HepG2 (cell line): ENCODE measurements around the gene VWA2. TPM values are rescaled to one million over a fixed set of nuclear protein-coding genes. Genes with fewer than 3 reads are reported as not detected.

Source experiments
- ATAC-seq: fragments of 200-7000 bp; cut with Tn5 transposase; 3 replicates; pipeline ENCODE4 v1.9.1; 2020; ENCODE audit warnings: mild to moderate bottlenecking, moderate library complexity
- BruUV-seq: library from RNA; stranded (reverse); fragments of 400-500 nt; replicated peaks from 2 replicates; lab custom pipeline; 2021; lab: Mats Ljungman, UMichigan
- CTCF ChIA-PET: fragments of 300-600 bp; formaldehyde crosslinking; extraction: SDS; loops from one replicate; lab custom pipeline; 2021; ENCODE audit warnings: low total read pairs, inconsistent platforms, low intra/inter-chr PET ratio; lab: Yijun Ruan, JAX
- POLR2A ChIA-PET: fragments of 350-600 bp; sonication (Branson Sonifier 250); formaldehyde crosslinking; loops from one replicate; lab custom pipeline; 2020; ENCODE audit warnings: antibody characterized with exemption, inconsistent platforms; lab: Yijun Ruan, JAX
- DNase-seq: peaks from one replicate; pipeline ENCODE4 v3.0.0-alpha.2; 2015; ENCODE audit warnings: low spot score
- FAIRE-seq: peaks from 3 replicates; lab custom pipeline; 2011; peaks lifted over from hg19 to GRCh38; lab: Jason Lieb, UNC
- H2AFZ ChIP-seq: one replicate; pipeline ENCODE4 v1.6.1; 2011; ENCODE audit warnings: low read length, inconsistent platforms
- H3K27ac ChIP-seq: fragments of 300-600 bp; 3 replicates; pipeline ENCODE4 v1.8.0; 2011; ENCODE audit warnings: mixed run types, mild to moderate bottlenecking, mixed read lengths, low read length, inconsistent platforms; ENCODE audit not compliant: insufficient read depth; ENCODE audit errors: extremely low read length
- H3K27me3 ChIP-seq, 2 experiments: fragments of 200-600 bp in 1 of 2; 2 replicates in 1 of 2; 3 replicates in 1 of 2; pipeline versions ENCODE4 v1.6.0 to v1.8.0; 2011; ENCODE audit warnings: low read length in 2 of 2, mild to moderate bottlenecking in 2 of 2, moderate library complexity in 2 of 2, inconsistent platforms in 1 of 2; ENCODE audit not compliant: insufficient read depth in 2 of 2, control insufficient read depth in 1 of 2
- H3K36me3 ChIP-seq, 2 experiments: fragments of 200-600 bp in 1 of 2; replicated peaks in 1 of 2; 2 replicates in 1 of 2; 3 replicates in 1 of 2; pipeline versions ENCODE4 v1.5.1 to v1.8.0; 2011; ENCODE audit warnings: low read length in 2 of 2, inconsistent platforms in 1 of 2; ENCODE audit not compliant: insufficient read depth in 2 of 2, control insufficient read depth in 1 of 2
- H3K4me1 ChIP-seq: 2 replicates; pipeline ENCODE4 v1.5.1; 2012; ENCODE audit warnings: low read length, inconsistent platforms; ENCODE audit not compliant: insufficient read depth
- H3K4me2 ChIP-seq: 2 replicates; pipeline ENCODE4 v1.6.0; 2011; ENCODE audit warnings: low read depth, low read length, inconsistent platforms
- H3K4me3 ChIP-seq, 3 experiments: fragments of 200-600 bp in 1 of 3; sonication (generic), shearing (Covaris generic) in 1 of 3; replicated peaks in 1 of 3; 2 replicates each; pipeline ENCODE4 v1.5.1; 2011 to 2016; ENCODE audit warnings: low read length in 3 of 3, inconsistent platforms in 2 of 3, low read depth in 2 of 3, mild to moderate bottlenecking in 2 of 3, control low read depth in 1 of 3, mixed read lengths in 1 of 3; ENCODE audit not compliant: insufficient read depth in 1 of 3
- H3K79me2 ChIP-seq: one replicate; pipeline ENCODE4 v1.6.1; 2011; ENCODE audit warnings: low read length, inconsistent platforms; ENCODE audit not compliant: insufficient read depth
- H3K9ac ChIP-seq: 2 replicates; pipeline ENCODE4 v1.6.0; 2011; ENCODE audit warnings: mild to moderate bottlenecking, low read depth, low read length, inconsistent platforms; ENCODE audit not compliant: insufficient read depth
- H3K9me3 ChIP-seq: 2 replicates; pipeline ENCODE4 v1.5.1; 2012; ENCODE audit warnings: mild to moderate bottlenecking, low read length
- H4K20me1 ChIP-seq: 2 replicates; pipeline ENCODE4 v1.6.0; 2011; ENCODE audit warnings: inconsistent platforms, mild to moderate bottlenecking, low read length, moderate library complexity; ENCODE audit not compliant: insufficient read depth
- ADNP ChIP-seq: sonication (generic); formaldehyde crosslinking; IDR thresholded peaks from 2 replicates; pipeline ENCODE4 v1.4.0; 2020; ENCODE audit warnings: missing genetic modification reagents
- ATF2 ChIP-seq: sonication (generic); formaldehyde crosslinking; IDR thresholded peaks from 2 replicates; pipeline ENCODE4 v1.4.0; 2020; ENCODE audit warnings: missing genetic modification reagents
- CCAR2 ChIP-seq: fragments of 200-400 bp; formaldehyde crosslinking; optimal IDR thresholded peaks from 2 replicates; pipeline ENCODE3; 2018; ENCODE audit warnings: low read depth, mild to moderate bottlenecking, low read length, moderate library complexity
- CREB1 ChIP-seq, 2 experiments: fragments of 450-650 bp in 1 of 2; IDR thresholded peaks; 2 replicates each; pipeline ENCODE4 v1.6.1; 2016 to 2017; ENCODE audit warnings: control low read depth in 1 of 2, mild to moderate bottlenecking in 1 of 2, missing compliant biosample characterization in 1 of 2, missing genetic modification characterization in 1 of 2
- CREM ChIP-seq, 2 experiments: sonication (generic) in 1 of 2; formaldehyde crosslinking in 1 of 2; IDR thresholded peaks; 2 replicates each; pipeline versions ENCODE4 v1.4.0 to v1.6.1; 2016 to 2020; ENCODE audit warnings: antibody characterized with exemption in 1 of 2, mild to moderate bottlenecking in 1 of 2, missing genetic modification reagents in 1 of 2
- MXI1 ChIP-seq: IDR thresholded peaks from 3 replicates; pipeline ENCODE4 v1.6.1; 2012; ENCODE audit warnings: low read depth, low read length, inconsistent platforms, borderline replicate concordance
- RFXANK ChIP-seq: IDR thresholded peaks from 2 replicates; pipeline ENCODE4 v1.6.1; 2016
- TCF12 ChIP-seq, 2 experiments: fragments of 450-650 bp in 1 of 2; sonication (generic) in 1 of 2; formaldehyde crosslinking in 1 of 2; IDR thresholded peaks; 2 replicates each; pipeline versions ENCODE4 v1.6.1 to v1.8.0; 2017 to 2022; ENCODE audit warnings: antibody characterized with exemption in 1 of 2, mild to moderate bottlenecking in 1 of 2, missing genetic modification reagents in 1 of 2, moderate library complexity in 1 of 2
- ZNF253 ChIP-seq: sonication (generic); formaldehyde crosslinking; IDR thresholded peaks from 2 replicates; pipeline ENCODE4 v1.8.0; 2022; ENCODE audit warnings: mild to moderate bottlenecking, missing genetic modification reagents, borderline replicate concordance
- ZNF891 ChIP-seq: sonication (generic); formaldehyde crosslinking; IDR thresholded peaks from 2 replicates; pipeline ENCODE4 v1.5.0; 2020; ENCODE audit warnings: mild to moderate bottlenecking, missing genetic modification reagents
- WGBS: methylation state at CpG from one replicate; pipeline ENCODE4 v1.1.6; 2017; ENCODE audit warnings: low lambda C conversion rate; 5-methylcytosine and 5-hydroxymethylcytosine counted together
- in situ Hi-C: cut with HindIII; loops from 2 replicates; pipeline ENCODE4 v1.10.0; 2017; ENCODE audit warnings: low pct_unique_long_range_greater_than_20kb; ENCODE audit not compliant: extremely low pct_ligation_motif_present
- intact Hi-C: fragments of 100-400 bp; cut with micrococcal nuclease; formaldehyde crosslinking; loops from one replicate; pipeline ENCODE4 v1.10.0; 2022; ENCODE audit not compliant: unreplicated experiment
- polyA plus RNA-seq, 8 experiments: library from polyadenylated mRNA; depleted of rRNA in 3 of 8; stranded (reverse) in 7 of 8; unstranded in 1 of 8; fragments of >200 nt; fragmentation: Illumina TruSeq in 4 of 8; extraction: Trizol in 4 of 8; gene quantifications; 2 replicates each; pipeline versions ENCODE4 v1.2.1 to v1.2.3, GENCODE V29; 2011 to 2016; ENCODE audit warnings: low read depth in 4 of 8, missing spikeins in 1 of 8, mixed read lengths in 1 of 8; ENCODE audit not compliant: insufficient read depth in 1 of 8
- total RNA-seq, 5 experiments: library from RNA; depleted of rRNA; stranded (reverse); fragments of >200 nt; fragmentation: Illumina TruSeq; extraction: Trizol; gene quantifications; 2 replicates each; pipeline ENCODE4 v1.2.3, GENCODE V29; 2016; ENCODE audit warnings: low read depth in 1 of 5

Gene VWA2
- total and polyA plus RNA-seq, 2 of the 13 experiments (the other 11 are each of a cell fraction or from before 2014, with no cell fraction given), result not detected

GRCh38 chr10:114334301-114334700 lies 95.2 kb downstream of the VWA2 start:
- no peaks in the 10 kb centered on the region for H3K4me1 ChIP-seq
- no peak for DNase-seq
- H2AFZ ChIP-seq, result no peak overlapping the region
- H3K27me3 ChIP-seq, result peaks cover 0 to 41% of the 10 kb centered on the region in 2 experiments; a peak in 3 of 5 replicates
- H3K79me2 ChIP-seq, result no peaks in the 10 kb centered on the region
- no peak for FAIRE-seq
- H3K27ac ChIP-seq, result no peak overlapping the region
- H4K20me1 ChIP-seq, result no peaks in the 10 kb centered on the region
- no peak overlapping the region for H3K9ac ChIP-seq
- 5% methylated on average over 5 of the region's 6 CpGs for WGBS
- CTCF ChIA-PET, result no interaction called here
- no peak for TF ChIP-seq ZNF891 (CRISPR knock-in tag)
- no peak for TF ChIP-seq ZNF253 (CRISPR knock-in tag)
- TF ChIP-seq MXI1, result no peak
- no peak for TF ChIP-seq CCAR2
- TF ChIP-seq CREB1 (IDR thresholded peaks at IDR 0.05), result no peak
- no peak for TF ChIP-seq CREB1 (CRISPR knock-in tag; IDR thresholded peaks at IDR 0.05)
- no peak for TF ChIP-seq ADNP
- TF ChIP-seq RFXANK, result no peak
- TF ChIP-seq ATF2 (CRISPR knock-in tag), result no peak
- no peak for TF ChIP-seq TCF12 (IDR thresholded peaks at IDR 0.05)
- no peak for TF ChIP-seq TCF12 (CRISPR knock-in tag; IDR thresholded peaks at IDR 0.05)
- no peak for TF ChIP-seq CREM (IDR thresholded peaks at IDR 0.05)
- TF ChIP-seq CREM (CRISPR knock-in tag; IDR thresholded peaks at IDR 0.05), result no peak
- TF ChIP-seq, all 625 proteins: peak for 0
- Histone ChIP-seq H3K36me3 (no peaks in the 10 kb centered on the region), H3K4me3 (no peak overlapping the region), H3K4me2 (no peak overlapping the region), H3K9me3 (no peaks in the 10 kb centered on the region)
- in situ Hi-C loops (no loop called here), intact Hi-C loops (no loop called here)
- ATAC-seq, result no peak
- POLR2A ChIA-PET, result no interaction called here
- no TSS peak for BruUV-seq
